ENCODE results near the gene CZIB. TPM values are rescaled to one million over a fixed set of nuclear protein-coding genes. Genes with fewer than 3 reads are reported as not detected.
"Not testable (repeated sequence)": the region's sequence is repeated elsewhere in the genome, so short reads cannot be mapped to it uniquely, and the experiment has no call there.

The CZIB gene
- total RNA-seq, 2 donors from 2014 or later: 37.5 to 44.5 TPM

DNA sequence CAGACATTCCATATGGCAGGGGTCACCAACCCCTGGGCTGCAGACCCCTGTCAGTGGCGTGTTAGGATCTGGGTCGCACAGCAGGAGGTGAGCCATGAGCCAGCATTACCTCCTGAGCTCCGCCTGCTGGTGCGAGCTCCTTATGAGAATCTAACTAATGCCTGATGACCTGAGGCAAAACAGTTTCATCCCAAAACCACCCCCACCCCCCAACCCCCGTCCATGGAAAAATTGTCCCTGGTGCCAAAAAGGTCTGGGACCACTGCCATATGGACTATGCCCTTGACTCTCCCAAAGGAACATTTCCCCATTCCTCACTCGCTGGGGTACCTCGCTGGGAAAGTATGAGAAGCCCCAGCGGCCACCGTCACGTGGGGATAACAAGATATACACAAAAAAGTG lies 30.2 kb downstream of the CZIB start:
- no peaks in the 10 kb centered on the region for H3K36me3 Mint-ChIP-seq
- DNase-seq (ENCODE audit: low spot score) (no peak), ATAC-seq (no peak)
- peaks cover 0 to 4% of the 10 kb centered on the region in 2 donors for H3K4me1 Mint-ChIP-seq (ENCODE audit: low read depth in 2 of 2)
- no peak overlapping the region for H3K4me3 Mint-ChIP-seq
- H3K27me3 Mint-ChIP-seq: peaks cover 0 to 6% of the 10 kb centered on the region in 2 donors
- H3K9me3 Mint-ChIP-seq: no peaks in the 10 kb centered on the region
- H3K27ac Mint-ChIP-seq: no peak overlapping the region

DNA sequence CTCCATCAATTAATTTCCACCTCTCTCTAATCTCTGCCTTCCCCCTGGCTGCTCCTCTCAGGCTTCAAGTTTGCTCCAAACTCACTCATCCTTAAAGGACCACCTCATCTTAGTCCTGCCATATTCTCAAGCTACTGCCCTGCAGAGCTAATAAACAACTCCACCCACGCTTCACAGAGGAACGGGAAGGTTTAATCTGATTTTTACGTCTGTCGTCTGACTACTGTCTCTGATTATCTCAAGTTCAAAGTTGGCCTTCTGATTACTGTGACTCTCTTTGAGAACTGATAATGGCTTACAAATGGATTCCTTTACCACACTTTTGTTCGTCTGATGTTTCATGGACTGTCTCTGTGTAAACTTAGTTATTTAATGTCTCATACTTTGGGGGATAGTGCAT lies 31.4 kb downstream of the CZIB start:
- no peaks in the 10 kb centered on the region for H3K9me3 Mint-ChIP-seq
- peaks cover 0 to 4% of the 10 kb centered on the region in 2 donors for H3K4me1 Mint-ChIP-seq (ENCODE audit: low read depth in 2 of 2)
- no peak overlapping the region for H3K4me3 Mint-ChIP-seq
- ATAC-seq (no peak), DNase-seq (ENCODE audit: low spot score) (no peak)
- no peaks in the 10 kb centered on the region for H3K36me3 Mint-ChIP-seq
- peaks cover 0 to 6% of the 10 kb centered on the region in 2 donors for H3K27me3 Mint-ChIP-seq
- no peak overlapping the region for H3K27ac Mint-ChIP-seq

DNA sequence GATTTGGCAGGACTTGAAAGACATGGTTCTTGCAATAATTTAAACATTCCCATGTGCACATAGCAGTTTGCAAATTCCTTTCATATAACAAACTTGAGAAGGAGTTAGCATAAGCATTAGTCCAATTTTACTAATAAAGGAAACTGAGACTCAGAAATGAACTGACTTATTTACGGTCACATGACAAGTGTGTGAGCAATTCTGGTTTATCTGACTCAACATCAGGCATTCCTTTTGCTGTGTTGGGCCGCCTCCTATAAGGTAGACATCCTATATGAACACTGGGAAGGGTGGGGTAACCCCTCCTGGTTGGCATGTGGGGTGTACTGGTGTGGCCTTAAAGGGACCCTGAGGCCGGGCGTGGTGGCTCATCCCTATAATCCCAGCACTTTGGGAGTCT lies 32.3 kb downstream of the CZIB start:
- no peak overlapping the region for H3K4me3 Mint-ChIP-seq

GRCh38 chr1:53187401-53187800 lies 33.0 kb downstream of the CZIB start:
- H3K27ac Mint-ChIP-seq: no peak overlapping the region
- no peak for ATAC-seq
- no peaks in the 10 kb centered on the region for H3K36me3 Mint-ChIP-seq
- H3K27me3 Mint-ChIP-seq: peaks cover 0 to 6% of the 10 kb centered on the region in 2 donors
- peaks cover 0 to 4% of the 10 kb centered on the region in 2 donors for H3K4me1 Mint-ChIP-seq (ENCODE audit: low read depth in 2 of 2)
- H3K9me3 Mint-ChIP-seq: no peaks in the 10 kb centered on the region
- DNase-seq (ENCODE audit: low spot score): no peak
- no peak overlapping the region for H3K4me3 Mint-ChIP-seq

More for the DNA sequence above, 32.3 kb downstream of the CZIB start:
- H3K36me3 Mint-ChIP-seq: no peaks in the 10 kb centered on the region
- no peak for DNase-seq (ENCODE audit: low spot score)
- peaks cover 0 to 6% of the 10 kb centered on the region in 2 donors for H3K27me3 Mint-ChIP-seq
- H3K4me1 Mint-ChIP-seq (ENCODE audit: low read depth in 2 of 2): peaks cover 0 to 4% of the 10 kb centered on the region in 2 donors
- no peak overlapping the region for H3K27ac Mint-ChIP-seq
- no peaks in the 10 kb centered on the region for H3K9me3 Mint-ChIP-seq
- ATAC-seq: no peak

- Mint-ChIP-seq H3K27ac (no peak overlapping the region), H3K9me3 (no peaks in the 10 kb centered on the region)
Measured at GRCh38 chr1:53186533-53186932, 33.9 kb downstream of the CZIB start.

DNA sequence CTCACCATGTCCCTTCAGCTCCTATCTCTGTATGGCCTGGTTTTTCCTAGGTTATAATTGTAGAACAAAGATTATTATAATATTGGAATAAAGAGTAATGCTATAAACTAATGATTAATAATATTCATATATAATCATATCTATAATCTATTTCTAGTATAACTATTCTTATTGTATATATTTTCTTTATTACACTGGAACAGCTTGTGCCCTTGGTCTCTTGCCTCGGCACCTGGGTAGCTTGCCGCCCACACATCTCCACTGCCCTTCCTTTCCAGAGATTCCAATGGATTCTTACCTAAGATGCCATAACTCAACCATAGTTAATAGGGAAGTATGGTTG lies 34.5 kb downstream of the CZIB start:
- not testable (repeated sequence) for ATAC-seq, H3K27ac Mint-ChIP-seq

More at GRCh38 chr1:53186533-53186932, 33.9 kb downstream of the CZIB start:
- Mint-ChIP-seq H3K4me1 (ENCODE audit: low read depth in 2 of 2) (peaks cover 0 to 4% of the 10 kb centered on the region in 2 donors), H3K4me3 (no peak overlapping the region), H3K27me3 (peaks cover 0 to 6% of the 10 kb centered on the region in 2 donors), H3K36me3 (no peaks in the 10 kb centered on the region)
- ATAC-seq (no peak), DNase-seq (ENCODE audit: low spot score) (no peak)

GRCh38 chr1:53183095-53183990 lies 37.1 kb downstream of the CZIB start:
- no peaks in the 10 kb centered on the region for H3K4me1 Mint-ChIP-seq (ENCODE audit: low read depth in 2 of 2)
- no peak overlapping the region for H3K4me3 Mint-ChIP-seq
- no peaks in the 10 kb centered on the region for H3K9me3 Mint-ChIP-seq
- DNase-seq (ENCODE audit: low spot score): no peak
- ATAC-seq: no peak
- H3K36me3 Mint-ChIP-seq: no peaks in the 10 kb centered on the region
- H3K27me3 Mint-ChIP-seq: peaks cover 0 to 4% of the 10 kb centered on the region in 2 donors
- H3K27ac Mint-ChIP-seq: no peak overlapping the region

More for the DNA sequence above, 34.5 kb downstream of the CZIB start:
- not testable (repeated sequence) for H3K9me3 Mint-ChIP-seq; H3K36me3 Mint-ChIP-seq; H3K4me1 Mint-ChIP-seq (ENCODE audit: low read depth in 2 of 2); DNase-seq (ENCODE audit: low spot score); H3K4me3 Mint-ChIP-seq; H3K27me3 Mint-ChIP-seq

DNA sequence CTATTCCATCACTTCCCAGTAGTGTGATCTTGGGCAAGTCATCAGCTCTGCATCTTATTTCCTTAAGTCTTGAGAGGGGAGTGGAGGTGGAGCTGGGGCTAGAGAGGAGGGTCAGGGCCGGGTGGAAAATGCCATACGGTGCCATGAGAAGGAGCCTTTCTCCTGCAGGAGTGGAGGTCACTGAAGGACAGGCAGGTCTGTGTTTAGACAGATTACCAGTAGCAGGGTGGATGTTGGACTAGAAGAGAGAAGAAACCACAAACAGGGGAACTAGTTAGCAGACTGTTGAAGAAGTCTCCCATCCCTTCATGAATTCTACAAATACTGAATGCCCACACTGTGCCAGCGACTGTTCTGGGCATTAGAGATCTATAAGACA lies 37.7 kb downstream of the CZIB start:
- Mint-ChIP-seq H3K9me3 (no peaks in the 10 kb centered on the region), H3K27ac (no peak overlapping the region), H3K4me3 (no peak overlapping the region), H3K36me3 (no peaks in the 10 kb centered on the region), H3K27me3 (peaks cover 0 to 4% of the 10 kb centered on the region in 2 donors), H3K4me1 (ENCODE audit: low read depth in 2 of 2) (no peaks in the 10 kb centered on the region)
- ATAC-seq (no peak), DNase-seq (ENCODE audit: low spot score) (no peak)

- peak; percentile 75 for ATAC-seq
- Mint-ChIP-seq H3K4me1 (ENCODE audit: low read depth in 2 of 2) (no peaks in the 10 kb centered on the region), H3K4me3 (no peak overlapping the region), H3K36me3 (no peaks in the 10 kb centered on the region), H3K9me3 (no peaks in the 10 kb centered on the region), H3K27ac (no peak overlapping the region), H3K27me3 (peaks cover 0 to 5% of the 10 kb centered on the region in 2 donors)
- DNase-seq (ENCODE audit: low spot score): peak; percentile 83
Measured at GRCh38 chr1:53182111-53182593, 38.3 kb downstream of the CZIB start.

- Mint-ChIP-seq H3K27ac (no peak overlapping the region), H3K4me1 (ENCODE audit: low read depth in 2 of 2) (no peaks in the 10 kb centered on the region), H3K36me3 (no peaks in the 10 kb centered on the region), H3K4me3 (no peak overlapping the region), H3K9me3 (no peaks in the 10 kb centered on the region), H3K27me3 (peaks cover 0 to 7% of the 10 kb centered on the region in 2 donors)
- ATAC-seq: no peak
- DNase-seq (ENCODE audit: low spot score): no peak
Measured at GRCh38 chr1:53180951-53181350, 39.5 kb downstream of the CZIB start.

DNA sequence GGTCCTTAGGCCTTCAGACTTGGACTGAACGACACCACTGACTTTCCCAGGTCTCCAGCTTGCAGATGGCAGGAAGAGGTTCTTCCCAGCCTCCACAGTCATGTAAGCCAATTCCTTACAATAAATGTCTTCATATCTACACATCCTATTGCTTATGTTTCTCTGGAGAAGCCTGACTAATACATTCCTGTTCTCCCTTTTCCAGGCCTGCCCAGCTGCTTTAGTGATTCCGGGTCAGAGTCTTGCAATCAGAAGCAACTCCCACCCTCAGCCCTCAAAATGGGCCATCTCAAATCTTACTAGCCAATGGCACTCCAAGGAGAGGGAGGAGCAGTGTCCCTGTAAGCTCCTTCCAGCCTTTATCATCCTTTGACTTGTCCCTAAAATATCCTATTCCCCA lies 40.2 kb downstream of the CZIB start:
- ATAC-seq: no peak
- no peak for DNase-seq (ENCODE audit: low spot score)
- H3K4me1 Mint-ChIP-seq (ENCODE audit: low read depth in 2 of 2): no peaks in the 10 kb centered on the region
- H3K36me3 Mint-ChIP-seq: no peaks in the 10 kb centered on the region
- H3K9me3 Mint-ChIP-seq: no peaks in the 10 kb centered on the region
- H3K27ac Mint-ChIP-seq: no peak overlapping the region
- no peak overlapping the region for H3K4me3 Mint-ChIP-seq
- H3K27me3 Mint-ChIP-seq: peaks cover 0 to 12% of the 10 kb centered on the region in 2 donors

- peaks cover 7 to 13% of the 10 kb centered on the region in 2 donors for H3K4me1 Mint-ChIP-seq (ENCODE audit: low read depth in 2 of 2)
- H3K4me3 Mint-ChIP-seq: no peak overlapping the region
- no peaks in the 10 kb centered on the region for H3K9me3 Mint-ChIP-seq
- H3K36me3 Mint-ChIP-seq: no peaks in the 10 kb centered on the region
- DNase-seq (ENCODE audit: low spot score) (no peak), ATAC-seq (no peak)
- peaks cover 7 to 18% of the 10 kb centered on the region in 2 donors for H3K27me3 Mint-ChIP-seq
- H3K27ac Mint-ChIP-seq: no peak overlapping the region
Measured at GRCh38 chr1:53176452-53177208, 43.8 kb downstream of the CZIB start.

DNA sequence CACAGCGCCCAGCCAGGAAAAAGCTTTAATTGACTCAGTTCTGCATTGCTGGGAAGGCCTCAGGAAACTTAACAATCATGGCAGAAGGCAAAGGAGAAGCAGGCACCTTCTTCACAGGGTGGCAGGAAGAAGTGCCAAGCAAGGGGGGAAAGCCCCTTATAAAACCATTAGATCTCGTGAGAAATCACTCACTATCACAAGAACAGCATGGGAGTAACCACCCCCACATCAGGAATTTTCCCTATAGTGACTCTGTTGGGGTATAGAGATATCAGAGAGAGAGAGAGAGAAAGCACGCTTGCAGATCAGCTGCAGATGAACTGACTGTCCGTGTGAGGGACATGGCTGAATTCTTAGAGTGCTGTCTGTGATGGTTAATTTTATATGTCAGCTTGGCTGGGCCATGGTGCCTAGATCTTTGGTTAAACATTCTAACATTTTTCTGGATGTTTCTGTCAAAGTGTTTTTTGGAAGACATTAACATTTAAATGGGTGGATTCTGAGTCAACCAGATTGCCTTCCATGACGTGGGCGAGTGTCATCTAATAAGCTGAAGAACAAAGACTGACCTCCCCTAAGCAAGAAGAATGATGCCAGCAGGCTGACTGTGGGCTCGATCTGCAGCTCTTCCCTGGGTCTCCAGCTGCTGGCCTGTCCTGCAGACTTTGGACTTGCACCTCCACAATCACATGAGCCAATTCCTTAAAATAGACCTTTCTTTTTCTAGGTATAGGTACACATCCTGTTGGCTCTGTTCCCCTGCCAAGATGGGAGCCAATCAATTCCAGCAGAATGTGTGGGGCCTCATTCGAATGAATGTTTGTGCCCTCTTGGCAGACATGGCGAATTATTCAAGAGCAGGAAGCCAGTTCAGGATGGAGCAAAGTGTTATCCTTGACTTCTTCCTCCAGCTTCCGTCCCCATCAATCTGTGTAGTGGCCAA lies 45.2 kb downstream of the CZIB start:
- no peak overlapping the region for H3K27ac Mint-ChIP-seq
- peaks cover 7 to 13% of the 10 kb centered on the region in 2 donors for H3K4me1 Mint-ChIP-seq (ENCODE audit: low read depth in 2 of 2)
- H3K9me3 Mint-ChIP-seq: no peaks in the 10 kb centered on the region
- DNase-seq (ENCODE audit: low spot score) (no peak), ATAC-seq (no peak)
- peaks cover 7 to 18% of the 10 kb centered on the region in 2 donors for H3K27me3 Mint-ChIP-seq
- H3K4me3 Mint-ChIP-seq: no peak overlapping the region
- no peaks in the 10 kb centered on the region for H3K36me3 Mint-ChIP-seq

Data from natural killer cell treated with Interleukin-12 subunit alpha and Interleukin-12 subunit beta and Interleukin-15 and Interleukin-18, amount 100 ng/mL, for 72 hours (primary cell).